Globus pallidus (tissue), 1 donor: ENCODE results near the gene SLC30A5.
"Not testable (repeated sequence)": the region's sequence is repeated elsewhere in the genome, so short reads cannot be mapped to it uniquely, and the experiment has no call there.

Source experiments
- DNase-seq: peaks from one replicate; pipeline ENCODE4 v3.0.0-alpha.2; 2015; ENCODE audit warnings: low spot score

SLC30A5 gene

DNA sequence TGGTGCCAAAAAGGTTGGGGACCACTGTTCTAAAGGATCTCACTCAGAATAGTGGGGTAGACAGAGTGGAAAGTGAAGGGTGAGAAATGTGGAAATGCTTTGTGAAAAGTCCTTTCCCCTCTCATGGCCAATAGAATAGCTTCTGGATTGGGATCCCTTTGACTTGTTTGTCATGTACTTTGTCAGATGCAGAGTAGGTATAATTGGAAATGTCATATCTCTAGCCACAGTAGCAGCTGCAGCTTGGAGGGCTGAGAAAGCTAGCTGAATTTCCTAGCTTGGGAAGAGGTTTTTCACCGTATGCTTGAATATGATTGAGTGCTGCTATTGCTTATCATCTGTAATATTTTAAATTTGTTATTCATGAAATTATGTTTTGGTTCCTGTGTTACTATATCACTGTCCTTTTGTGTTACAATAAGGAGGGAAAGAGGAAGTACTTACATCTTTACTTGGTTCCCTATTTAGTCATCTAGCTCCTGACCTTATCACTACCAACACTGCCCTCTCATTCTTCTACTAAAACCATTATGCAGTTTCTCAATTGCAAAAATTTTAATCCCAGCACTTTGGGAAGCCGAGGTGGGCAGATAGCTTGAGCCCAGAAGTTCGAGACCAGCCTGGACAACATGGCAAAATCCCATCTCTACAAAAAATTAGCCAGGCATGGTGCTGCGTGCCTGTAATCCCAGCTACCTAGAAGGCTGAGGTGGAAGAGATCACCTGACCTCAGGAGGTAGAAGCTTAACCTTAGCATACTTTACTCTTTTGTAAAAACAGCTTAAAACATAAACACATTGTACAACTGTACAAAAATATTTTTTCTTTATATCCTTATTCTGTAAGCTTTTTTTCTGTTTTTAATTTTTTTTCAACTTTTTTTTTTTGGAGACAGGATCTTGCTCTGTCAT is 12.4 kb downstream of the SLC30A5 start:
- DNase-seq: no peak

DNA sequence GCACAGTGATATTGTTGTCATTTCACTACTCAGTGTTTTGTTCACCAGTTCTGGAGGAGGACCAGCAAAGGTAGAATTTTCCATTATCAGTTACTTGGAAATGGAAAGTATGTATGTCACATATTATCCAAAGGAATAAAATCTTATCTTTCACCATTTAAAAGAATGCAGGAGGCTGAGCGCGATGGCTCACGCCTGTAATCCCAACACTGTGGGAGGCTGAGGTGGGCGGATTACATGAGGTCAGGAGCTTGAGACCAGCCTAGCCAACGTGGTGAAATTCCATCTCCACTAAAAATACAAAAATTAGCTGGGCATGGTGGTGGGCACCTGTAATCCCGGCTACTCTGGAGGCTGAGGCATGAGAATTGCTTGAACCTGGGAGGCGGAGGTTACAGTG is 14.6 kb downstream of the SLC30A5 start:
- not testable (repeated sequence) for DNase-seq

- DNase-seq: no peak
Observed at GRCh38 chr5:69113851-69114250, 20.0 kb downstream of the SLC30A5 start.

DNA sequence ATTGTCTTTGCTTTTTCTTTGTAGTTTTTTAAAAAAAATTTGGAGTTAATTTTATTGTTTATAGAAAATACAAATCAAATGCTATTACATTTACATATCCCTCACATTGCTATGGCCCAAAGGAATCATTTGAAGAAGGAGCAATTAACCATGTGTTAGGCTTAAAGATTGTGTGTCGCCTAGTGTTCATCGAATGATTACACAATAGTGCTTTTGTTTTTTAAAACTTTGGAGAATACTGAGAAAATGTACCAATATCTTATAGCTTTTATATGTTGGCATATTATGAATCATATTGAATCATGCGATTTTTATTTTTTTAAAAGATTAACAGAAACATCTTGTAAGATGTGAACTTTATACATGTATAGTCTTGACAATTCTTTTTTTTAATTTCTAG is 21.7 kb downstream of the SLC30A5 start:
- DNase-seq: no peak

GRCh38 chr5:69129413-69129812 is 35.6 kb downstream of the SLC30A5 start:
- no peak for DNase-seq

- no peak for DNase-seq
Observed at GRCh38 chr5:69130241-69130640, 36.4 kb downstream of the SLC30A5 start.

- DNase-seq: no peak
Observed at GRCh38 chr5:69131304-69131703, 37.5 kb downstream of the SLC30A5 start.

- no peak for DNase-seq
Observed at GRCh38 chr5:69134126-69134525, 40.3 kb downstream of the SLC30A5 start.

GRCh38 chr5:69136293-69136692 is 42.5 kb downstream of the SLC30A5 start:
- DNase-seq: no peak

- DNase-seq: not testable (repeated sequence)
Observed at GRCh38 chr5:69137208-69137607, 43.4 kb downstream of the SLC30A5 start.

DNA sequence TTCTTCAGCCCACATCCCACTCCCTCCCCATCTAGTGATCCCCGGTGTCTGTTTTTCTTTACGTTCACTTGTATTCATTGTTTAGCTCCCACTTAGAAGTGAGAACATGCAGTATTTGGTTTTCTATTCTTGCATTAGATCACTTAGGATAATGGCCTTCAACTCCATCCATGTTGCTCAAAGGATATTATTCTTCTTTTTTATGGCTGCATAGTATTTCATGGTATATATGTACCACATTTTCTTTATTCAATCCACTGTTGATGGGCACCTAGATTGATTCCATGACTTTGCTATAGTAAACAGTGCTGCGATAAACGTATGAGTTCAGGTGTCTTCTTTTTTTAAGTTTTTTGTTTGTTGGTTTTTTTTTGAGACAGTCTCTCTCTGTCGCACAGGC is 44.0 kb downstream of the SLC30A5 start:
- DNase-seq: no peak

DNA sequence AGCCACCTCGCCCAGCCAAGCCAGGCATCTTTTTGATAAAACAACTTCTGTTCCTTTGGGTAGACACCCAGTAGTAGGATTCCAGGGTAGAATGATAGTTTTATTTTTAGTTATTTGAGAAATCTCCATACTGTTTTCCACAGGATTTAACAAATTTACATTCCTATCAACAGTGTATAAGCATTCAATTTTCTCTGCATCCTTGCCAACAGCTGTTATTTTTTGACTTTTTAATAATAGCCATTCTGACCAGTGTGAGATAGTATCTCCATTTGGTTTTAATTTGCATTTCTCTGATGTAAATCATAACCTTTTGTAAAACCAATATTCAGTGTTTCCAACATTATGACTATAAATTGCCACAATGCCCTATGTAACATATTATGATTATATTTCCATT is 45.0 kb downstream of the SLC30A5 start:
- no peak for DNase-seq

DNA sequence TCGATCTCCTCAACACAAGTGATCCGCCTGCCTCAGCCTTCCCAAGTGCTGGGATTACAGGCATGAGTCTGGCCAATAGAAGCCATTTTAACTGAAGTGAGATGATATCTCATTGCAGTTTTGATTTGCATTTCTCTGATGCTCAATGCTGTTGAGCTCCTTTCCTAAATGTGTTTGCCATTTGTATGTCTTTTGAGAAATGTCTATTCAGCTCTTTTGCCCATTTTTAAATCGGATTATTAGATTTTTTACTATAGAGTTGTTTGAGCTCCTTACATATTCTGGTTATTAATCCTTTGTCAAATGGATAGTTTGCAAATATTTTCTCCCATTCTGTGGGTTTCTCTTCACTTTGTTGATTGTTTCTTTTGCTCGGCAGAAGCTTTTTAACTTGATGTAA is 46.4 kb downstream of the SLC30A5 start:
- not testable (repeated sequence) for DNase-seq

DNA sequence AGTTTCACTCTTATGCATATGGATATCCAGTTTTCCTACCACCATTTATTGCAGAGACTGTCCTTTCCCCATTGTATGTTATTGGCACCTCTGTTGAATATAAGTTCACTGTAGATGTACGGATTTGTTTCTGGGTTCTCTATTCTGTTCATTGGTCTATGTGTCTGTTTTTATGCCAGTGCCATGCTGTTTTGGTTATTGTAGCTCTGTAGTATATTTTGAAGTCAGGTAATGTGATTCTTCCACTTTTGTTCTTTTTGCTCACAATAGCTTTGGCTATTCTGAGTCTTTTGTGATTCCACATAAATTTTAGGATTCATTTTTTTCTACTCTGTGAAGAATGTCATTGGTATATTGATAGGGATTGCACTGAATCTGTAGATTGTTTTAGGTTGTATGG is 47.0 kb downstream of the SLC30A5 start:
- no peak for DNase-seq

DNA sequence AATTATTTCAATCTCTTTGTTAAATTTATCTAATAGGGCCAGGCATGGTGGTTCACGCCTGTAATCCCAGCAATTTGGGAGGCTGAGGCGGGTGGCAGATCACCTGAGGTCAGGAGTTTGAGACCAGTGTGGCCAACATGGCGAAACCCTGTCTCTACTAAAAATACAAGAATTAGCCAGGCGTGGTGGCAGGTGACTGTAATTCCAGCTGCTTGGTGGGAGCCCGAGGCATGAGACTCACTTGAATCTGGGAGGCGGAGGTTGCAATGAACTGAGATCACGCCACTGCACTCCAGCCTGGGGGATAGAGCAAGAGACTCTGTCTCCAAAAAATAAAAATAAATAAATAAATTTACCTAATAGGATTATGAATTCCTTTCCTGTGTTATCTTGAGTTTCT is 54.8 kb downstream of the SLC30A5 start:
- DNase-seq: not testable (repeated sequence)

- no peak for DNase-seq
Observed at GRCh38 chr5:69148981-69149675, 55.3 kb downstream of the SLC30A5 start.

GRCh38 chr5:69149676-69150010 is 55.8 kb downstream of the SLC30A5 start:
- no peak for DNase-seq

DNA sequence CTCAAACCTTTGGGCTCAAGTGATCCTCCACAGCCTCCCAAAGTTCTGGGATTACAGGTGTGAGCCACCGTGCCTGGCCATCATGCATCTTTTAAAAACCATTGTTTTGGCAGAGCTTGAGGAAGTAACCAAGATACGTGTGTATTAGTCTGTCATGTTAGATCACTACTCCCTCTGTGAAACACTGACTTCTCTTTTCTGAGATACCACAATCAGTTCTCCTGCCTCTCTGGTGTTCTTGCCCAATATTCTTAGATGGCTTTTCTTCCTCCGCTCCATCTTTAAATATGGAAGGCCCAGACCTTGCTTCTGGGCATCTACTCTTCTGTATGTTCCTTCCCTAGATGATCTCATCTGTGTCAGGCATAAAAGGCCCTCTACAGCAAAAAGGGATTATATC is 58.9 kb downstream of the SLC30A5 start:
- no peak for DNase-seq

DNA sequence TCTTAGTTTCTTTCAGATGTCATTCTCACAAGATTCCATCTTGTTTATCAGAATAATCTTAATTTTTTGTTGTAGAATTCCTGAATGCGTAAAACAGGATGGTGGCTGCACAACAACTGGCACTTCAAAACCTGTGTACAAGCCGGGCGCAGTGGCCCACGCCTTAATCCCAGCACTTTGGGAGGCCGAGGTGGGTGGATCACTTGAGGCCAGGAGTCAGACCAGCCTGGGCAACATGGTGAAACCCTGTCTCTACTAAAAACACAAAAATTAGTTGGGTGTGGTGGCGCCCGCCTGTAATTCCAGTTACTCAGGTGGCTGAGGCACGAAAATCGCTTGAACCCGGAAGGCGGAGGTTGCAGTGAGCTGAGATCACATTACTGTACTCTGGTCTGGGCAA is 62.6 kb downstream of the SLC30A5 start:
- no peak for DNase-seq

- DNase-seq: no peak
Observed at GRCh38 chr5:69158039-69158438, 64.2 kb downstream of the SLC30A5 start.

DNA sequence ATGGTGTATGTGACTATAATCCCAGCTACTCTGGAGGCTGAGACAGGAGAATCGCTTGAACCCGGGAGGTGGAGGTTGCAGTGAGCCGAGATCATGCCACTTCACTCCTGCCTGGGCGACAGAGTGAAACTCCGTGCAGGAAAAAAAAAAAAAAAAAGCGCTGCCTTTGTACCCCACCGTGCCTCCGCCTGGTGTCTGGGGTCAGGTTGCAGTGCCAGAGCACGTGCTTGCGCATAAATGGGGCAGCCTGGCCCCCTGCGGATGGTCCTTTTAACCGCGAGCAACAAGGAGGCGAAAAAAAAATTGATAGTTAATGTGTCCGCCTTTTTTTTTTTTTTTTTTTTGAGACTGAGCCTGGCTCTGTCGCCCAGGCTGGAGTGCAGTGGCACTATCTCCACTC is 66.8 kb downstream of the SLC30A5 start:
- no peak for DNase-seq

DNA sequence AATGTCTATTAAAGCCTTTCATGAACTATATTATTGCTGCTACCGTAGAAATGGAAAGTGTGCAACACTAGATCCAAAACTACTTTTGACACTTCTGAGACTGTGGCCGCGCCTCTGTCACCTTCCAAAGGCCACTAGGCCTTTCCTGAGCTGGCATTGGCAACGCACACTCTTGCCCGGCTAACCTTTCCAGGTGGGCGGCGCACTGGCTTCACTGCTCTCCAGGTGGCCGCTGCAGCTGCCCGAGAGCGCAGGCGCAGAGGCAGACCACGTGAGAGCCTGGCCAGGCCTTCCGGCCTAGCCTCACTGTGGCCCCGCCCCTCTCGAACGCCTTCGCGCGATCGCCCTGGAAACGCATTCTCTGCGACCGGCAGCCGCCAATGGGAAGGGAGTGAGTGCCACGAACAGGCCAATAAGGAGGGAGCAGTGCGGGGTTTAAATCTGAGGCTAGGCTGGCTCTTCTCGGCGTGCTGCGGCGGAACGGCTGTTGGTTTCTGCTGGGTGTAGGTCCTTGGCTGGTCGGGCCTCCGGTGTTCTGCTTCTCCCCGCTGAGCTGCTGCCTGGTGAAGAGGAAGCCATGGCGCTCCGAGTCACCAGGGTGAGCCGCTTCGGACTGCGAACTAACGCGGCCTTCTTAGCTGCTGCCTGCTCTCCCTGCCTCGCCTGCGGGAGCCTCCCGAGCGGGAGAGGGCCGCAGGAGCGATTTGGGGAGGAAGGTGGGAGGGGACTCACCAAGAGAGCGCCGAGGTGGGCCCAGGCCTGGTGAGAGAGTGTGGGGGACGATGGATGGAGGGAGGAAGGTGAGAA is 73.1 kb downstream of the SLC30A5 start, which contains the start of gene CCNB1:
Gene CCNB1 (plus strand): TSS at position 465 of the 807 bp plus-strand sequence. CDS start 113 bp downstream, at position 578.
- peak; percentile 97 for DNase-seq

- DNase-seq: no peak
Observed at GRCh38 chr5:69167493-69167855, 73.7 kb downstream of the SLC30A5 start.
